Frontal cortex (tissue), 4 donors: ENCODE data around the gene FADS3. TPM values are rescaled to one million over a fixed set of nuclear protein-coding genes. Genes with fewer than 3 reads are reported as not detected.

ENCODE experiments used
- DNase-seq, 2 donors: peaks; one replicate each; pipeline ENCODE4 v3.0.0; 2012; ENCODE audit warnings: low spot score in 2 of 2
- FAIRE-seq: peaks from 2 replicates; lab custom pipeline; 2012; peaks lifted over from hg19 to GRCh38; lab: Jason Lieb, UNC
- total RNA-seq: library from RNA; depleted of rRNA; stranded (reverse); fragments of >200 nt; gene quantifications from one replicate; pipeline ENCODE4 v1.2.3, GENCODE V29; 2014
- donor health status: control.
- donor health status: control.
- donor health status: control.

FADS3 gene, protein sequence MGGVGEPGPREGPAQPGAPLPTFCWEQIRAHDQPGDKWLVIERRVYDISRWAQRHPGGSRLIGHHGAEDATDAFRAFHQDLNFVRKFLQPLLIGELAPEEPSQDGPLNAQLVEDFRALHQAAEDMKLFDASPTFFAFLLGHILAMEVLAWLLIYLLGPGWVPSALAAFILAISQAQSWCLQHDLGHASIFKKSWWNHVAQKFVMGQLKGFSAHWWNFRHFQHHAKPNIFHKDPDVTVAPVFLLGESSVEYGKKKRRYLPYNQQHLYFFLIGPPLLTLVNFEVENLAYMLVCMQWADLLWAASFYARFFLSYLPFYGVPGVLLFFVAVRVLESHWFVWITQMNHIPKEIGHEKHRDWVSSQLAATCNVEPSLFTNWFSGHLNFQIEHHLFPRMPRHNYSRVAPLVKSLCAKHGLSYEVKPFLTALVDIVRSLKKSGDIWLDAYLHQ
- total RNA-seq = 35.5 TPM

DNA sequence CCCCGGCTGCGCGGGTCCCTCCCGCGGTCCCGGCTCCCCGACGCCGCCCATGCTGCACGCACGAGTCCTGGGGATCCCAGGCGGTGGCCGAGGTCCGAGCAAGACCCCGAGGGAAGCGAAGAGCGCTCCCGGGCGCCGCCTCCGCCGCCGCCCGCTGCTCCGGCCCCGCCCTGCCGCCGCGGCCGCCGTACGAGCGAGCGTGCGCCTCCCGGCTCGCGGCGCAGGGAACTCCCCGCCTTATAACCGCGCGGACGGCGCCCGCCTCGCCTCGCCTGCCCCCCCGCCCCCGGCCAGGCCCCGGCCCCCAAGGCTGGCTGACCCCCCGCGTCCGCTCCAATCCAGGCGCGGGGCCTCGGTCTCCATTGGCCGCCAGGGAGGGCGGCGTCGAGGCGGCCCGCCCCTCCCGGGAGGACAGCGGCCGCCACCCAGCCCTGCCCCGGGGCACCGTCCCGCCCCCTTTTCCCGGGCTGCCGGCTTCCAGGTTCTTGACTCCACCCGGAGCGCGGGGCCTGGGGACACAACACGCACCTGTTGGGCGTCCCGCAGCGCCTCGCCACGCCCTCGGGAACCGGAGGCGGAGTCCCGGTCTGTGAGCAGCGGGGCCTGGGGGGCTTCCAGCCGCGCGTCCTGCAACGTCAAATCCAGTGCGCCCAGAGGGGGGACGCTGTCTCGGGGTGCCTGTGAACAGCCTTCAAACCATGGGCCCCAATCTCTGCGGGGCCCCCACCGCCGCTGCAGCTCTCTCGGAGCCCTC, at the start of gene FADS3:
Gene FADS3, minus strand, starts transcription at position 215 of the 754 bp plus-strand sequence. Its CDS starts 164 bp downstream, at position 51.
- DNase-seq = peak; percentile 96
- FAIRE-seq = no peak

DNA sequence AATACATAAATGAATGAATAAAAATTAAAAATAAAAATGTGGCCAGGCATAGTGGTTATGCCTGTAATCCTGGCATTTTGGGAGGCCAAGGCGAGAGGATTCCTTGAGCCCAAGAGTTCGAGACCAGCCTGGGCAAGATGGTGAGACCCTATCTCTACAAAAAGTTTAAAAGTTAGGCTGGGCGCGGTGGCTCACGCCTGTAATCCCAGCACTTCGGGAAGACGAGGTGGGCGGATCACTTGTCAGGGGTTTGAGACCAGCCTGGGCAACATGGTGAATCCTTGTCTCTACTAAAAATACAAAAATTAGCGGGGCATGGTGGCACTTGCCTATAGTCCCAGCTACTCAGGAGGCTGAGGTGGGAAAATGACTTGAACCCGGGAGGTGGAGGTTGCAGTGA, 49.1 kb upstream of the FADS3 start:
- no peak for DNase-seq
- FAIRE-seq = no peak

DNA sequence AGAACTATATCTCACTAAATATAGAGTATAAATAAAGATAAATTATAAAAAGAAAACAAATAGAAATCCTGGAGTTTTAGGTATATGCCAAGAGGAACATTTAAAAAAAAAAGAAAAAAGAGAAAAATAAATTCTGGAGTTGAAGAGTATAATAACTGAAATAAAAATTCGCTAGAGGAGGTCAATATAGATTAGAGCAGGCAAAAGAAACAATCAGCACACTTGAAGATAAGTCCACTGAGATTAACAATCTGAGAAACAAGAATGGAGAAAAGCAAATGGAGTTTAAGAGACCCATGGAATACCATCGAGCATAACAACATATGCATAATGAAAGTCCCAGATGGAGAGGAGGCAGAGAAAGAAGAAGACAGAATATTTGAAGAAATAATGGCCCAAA, 44.5 kb upstream of the FADS3 start:
- DNase-seq (no peak), FAIRE-seq (peak; percentile 42)

DNA sequence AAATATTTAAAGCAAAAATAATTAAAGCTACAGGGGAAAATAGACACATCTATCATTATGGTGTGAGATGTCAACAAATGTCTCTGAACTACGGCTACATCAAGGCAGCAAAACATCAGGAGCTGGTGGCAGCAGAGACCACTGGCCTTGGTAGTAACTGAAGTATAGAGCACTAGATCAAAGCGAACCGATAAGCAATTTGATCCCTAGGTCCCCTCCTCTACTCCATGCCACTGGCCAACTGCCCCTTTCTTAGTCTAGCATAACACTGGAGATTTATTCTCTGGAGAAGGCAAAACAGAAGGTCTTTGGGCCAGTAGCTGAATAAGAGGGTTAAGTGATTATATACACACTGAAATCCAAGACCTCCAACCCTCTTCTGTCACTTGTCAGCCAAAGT, 39.6 kb upstream of the FADS3 start:
- no peak for DNase-seq
- FAIRE-seq = no peak

DNA sequence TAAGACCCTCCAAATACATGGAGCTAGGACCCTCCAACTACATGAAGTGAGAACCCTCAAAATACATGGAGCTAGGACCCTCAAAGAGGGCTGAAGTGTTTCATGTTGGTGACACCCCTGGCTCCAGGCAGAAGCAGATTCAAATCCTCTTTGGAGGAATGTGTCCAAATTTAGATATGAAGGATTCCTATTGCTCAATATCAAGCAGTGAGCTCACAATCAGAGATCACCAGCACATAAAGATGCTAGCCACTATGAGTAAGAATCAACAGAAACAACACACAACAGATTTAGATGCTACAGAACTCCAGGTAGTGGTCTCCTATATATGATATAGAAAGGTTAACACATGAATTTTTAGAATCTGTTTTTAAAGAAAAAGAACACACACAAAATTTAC, 37.3 kb upstream of the FADS3 start:
- FAIRE-seq (no peak), DNase-seq (no peak)

DNA sequence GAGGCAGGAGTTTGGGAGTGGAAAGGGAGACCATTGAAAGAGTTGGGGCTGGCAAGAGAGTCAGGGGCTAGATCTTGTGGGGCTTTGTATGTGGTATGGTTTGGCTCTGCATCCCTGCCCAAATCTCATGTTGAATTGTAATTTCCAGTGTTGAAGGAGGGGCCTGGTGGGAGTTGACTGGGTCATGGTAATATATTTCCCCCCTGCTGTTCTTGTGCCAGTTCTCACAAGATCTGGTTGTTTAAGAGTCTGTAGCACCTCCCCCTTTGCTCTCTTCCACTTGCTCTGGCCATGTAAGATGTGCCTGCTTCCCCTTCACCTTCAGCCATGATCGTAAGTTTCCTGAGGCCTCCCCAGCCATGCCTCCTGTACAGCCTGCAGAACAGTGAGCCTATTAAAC, 36.2 kb upstream of the FADS3 start:
- no peak for FAIRE-seq
- no peak for DNase-seq

DNA sequence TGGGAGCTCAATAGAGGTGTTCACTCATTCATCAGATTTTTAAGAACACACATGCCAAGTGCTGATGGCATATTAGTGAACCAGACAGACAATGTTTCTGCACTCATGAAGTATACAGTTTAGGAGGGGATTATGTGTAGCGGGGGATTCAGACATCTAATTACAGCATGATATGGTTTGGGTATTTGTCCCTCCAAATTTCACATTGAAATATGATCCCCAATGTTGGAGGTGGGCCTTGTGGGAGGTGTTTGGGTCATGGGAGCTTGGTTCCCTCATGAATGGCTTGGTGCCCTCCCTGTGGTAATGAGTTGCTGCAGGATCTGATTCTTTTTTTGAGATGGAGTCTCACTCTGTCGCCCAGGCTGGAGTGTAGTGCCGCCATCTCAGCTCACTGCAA, 34.9 kb upstream of the FADS3 start:
- DNase-seq = no peak
- no peak for FAIRE-seq

DNA sequence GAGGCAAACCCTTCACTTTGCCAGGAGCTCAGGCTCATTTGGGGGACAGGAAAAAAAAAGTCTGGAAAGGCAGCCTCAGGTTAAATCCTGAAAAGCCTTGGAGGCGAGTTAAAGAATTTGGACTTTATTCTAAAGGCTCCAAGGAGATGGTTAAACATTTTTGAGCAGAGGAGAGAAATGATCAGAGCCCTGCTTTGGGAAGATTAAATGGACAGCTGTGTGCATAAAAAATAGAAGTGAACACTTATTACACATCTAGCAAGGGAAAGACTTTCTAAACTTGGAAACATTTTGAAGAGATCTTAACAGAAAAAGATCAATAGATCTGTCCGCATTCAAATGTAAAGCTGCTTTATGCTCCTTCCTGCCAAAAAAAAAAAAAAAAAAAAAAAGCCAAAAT, 34.4 kb upstream of the FADS3 start:
- FAIRE-seq = no peak
- DNase-seq = no peak

DNA sequence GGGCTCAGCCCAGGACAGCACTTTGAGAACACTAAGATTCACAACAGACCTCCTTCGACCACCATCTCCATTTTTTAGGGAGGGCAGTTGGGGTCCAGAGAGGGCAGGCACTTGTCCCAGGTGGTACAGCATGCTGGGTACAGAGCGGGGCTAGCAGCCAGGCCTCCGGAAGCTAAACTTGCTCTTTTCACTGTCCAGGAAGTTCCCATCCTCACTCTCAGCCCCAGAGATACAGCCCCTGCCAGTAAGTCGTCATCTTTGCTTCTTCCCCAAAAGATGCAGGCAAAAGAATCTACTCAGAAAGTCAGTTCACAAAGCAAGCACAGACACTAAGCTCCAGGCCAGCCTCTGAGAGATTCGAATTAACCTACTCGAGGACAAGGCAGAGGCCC, 32.7 kb upstream of the FADS3 start:
- no peak for DNase-seq

DNA sequence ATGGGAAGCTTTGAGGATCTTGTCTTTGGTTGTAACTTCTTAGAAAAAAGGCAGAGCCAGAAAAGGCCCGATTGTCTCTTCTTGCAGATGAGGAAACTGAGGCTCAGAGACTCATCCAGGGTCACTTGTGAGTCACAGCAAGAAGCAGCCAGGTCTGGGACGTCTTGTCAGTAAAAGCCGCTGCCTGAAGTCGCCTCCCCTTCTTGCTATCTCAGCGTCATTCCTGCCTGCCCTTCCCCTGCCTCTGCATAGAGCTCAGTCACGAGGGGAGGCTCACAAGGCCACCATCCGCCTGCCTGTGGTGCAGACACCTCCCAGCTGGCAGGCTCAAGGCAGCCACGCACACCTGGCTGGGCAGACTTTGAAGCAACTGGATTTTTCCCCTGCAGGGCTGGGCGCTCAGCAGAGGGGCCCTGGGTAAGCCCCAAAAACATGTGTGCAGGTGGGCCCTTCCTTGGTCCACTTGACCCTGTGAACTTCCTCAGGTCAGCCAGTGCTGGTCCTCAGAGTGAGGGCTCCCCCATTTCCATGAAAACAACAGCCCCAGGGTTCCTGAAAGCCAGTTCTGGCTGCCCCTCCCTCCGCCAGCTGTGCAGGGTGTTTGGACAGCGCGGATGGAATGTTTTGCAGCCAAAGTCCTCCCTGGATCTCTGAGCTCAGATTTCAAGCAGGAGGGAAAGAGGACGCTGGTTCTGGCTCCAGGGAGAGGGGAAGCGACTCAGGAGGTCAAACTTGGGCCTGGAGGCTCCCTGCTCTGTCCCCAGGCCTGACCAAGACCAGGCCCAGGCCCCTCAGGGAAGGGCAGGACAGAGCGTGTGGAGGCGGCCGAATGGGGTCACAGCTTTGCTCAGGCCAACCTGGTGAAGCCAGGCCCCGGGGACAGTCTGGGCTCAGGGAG, 32.1 kb upstream of the FADS3 start:
- no peak for DNase-seq
- FAIRE-seq = no peak

More for the DNA sequence above, 32.7 kb upstream of the FADS3 start:
- no peak for FAIRE-seq

DNA sequence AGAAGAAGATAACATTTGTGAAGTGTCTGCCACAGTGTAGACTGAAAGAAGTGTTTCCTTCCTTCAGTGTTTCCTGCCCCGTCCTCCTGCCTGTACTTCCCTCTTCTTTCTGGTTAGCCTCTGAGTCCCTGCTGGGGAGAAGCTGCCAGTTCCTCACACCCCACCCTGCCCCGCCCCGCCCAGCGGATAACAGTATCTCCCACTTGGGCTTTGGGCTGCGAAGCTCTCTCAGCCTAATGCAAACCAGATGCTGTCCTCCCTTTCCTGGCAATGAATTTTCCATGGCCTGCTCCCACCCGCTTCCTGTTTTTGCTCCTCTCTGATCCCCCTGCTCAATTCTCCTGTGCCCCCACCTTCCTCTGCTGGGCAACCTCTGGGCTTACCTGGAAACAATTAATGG, 31.2 kb upstream of the FADS3 start:
- peak in 1 of 2 donors; percentile 21 for DNase-seq
- FAIRE-seq = no peak

DNA sequence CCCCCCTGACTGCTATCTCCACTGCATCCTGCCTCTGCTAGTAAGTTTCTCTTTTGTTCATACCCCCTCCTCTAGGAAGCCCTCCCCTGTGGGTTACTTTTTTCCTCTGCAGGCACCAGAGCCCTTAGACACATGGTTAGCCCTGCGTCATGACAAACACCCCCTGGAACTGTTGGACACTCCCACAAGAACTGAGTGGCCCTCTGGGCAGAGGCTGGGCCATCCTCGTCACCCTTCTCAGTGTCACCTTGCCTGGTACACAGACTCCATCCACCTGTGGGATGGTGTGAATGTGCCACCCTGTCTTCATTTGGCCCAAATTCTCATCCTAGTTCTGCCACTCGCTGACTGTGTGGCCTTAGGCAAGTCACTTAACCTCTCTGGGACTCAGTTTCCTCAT, 30.1 kb upstream of the FADS3 start:
- FAIRE-seq = no peak

DNA sequence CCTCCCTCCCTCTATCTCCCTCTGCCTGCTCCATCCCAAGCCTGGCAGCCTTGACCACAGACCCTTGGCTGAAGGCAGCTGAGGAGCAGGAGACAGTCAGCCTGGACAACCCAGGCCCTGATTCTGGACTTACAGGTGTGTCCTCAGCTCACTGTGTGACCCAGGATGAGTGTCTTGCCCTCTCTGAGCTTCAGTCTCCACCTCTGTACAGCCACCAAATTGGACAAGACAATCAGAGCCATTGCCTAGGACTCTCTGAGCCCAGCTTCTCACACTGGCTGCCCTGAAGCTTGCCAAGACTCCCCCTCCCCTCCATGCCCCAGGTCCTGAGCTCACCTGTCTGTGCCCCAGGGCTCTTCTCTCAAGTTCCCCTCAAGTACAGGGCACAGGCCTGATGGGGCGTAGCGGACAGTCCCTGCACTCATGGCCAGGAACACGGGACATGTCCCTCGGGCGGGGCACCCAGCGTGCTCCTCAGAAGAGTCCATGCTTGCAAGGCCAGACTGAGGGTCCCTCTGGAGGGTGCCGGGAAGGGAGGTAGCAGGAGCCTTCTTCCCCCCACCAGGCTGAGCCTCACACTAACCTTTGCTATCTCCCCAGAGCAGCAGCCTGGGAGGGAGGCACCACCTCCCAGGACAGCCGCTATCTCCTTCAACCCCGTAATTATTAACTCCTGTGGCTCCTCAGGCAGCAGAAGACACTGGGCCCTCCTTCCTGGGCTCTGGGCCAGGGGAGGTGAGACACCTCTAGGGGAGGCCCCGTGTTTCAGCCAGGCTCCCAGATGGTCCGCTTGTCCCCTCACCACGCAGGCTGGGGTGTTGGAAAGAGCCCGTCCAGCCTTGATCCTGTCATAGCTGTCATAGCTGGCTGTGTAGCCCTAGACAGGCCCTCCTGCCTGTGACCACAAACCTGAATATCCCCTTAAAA, 28.6 kb upstream of the FADS3 start:
- DNase-seq (no peak), FAIRE-seq (no peak)

More for the DNA sequence above, 30.1 kb upstream of the FADS3 start:
- no peak for DNase-seq

DNA sequence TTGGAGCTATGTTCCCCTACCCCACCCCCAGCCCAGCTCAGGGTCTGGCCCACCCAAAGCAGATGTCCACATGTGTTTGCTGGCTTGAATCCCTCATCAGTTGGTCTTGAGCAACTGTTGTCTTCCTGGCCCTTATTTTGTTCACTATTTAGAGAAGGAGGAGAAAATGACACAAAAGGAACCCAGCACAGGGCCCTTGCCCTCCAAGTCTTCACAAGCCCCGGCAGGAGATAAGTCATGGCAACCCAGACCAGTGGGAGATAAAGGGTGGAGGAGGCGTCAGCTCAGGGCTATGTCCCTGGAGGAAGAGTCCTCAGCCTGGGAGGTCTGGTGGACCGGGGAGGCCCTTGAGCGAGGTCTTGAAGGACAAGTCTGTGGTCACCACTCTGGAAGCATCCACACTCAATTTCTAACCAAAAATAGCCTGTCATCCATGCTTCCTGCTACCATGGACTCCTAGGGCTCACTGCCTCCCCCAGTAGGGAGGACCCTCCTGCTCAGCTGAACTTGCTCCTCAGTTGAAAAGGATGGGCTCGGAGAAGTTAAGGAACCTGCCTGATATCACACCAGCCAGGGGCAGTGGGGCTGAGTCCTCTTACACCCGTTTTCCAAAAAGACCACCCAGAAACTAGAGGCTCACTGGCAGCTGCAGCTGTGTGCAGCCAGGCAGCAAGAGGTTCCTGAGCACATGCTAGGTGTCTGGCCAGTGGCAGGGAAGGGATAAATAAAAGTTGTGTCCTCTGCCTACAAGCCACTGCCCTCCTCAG, 27.8 kb upstream of the FADS3 start:
- peak; percentile 6 to 17 for DNase-seq
- no peak for FAIRE-seq

DNA sequence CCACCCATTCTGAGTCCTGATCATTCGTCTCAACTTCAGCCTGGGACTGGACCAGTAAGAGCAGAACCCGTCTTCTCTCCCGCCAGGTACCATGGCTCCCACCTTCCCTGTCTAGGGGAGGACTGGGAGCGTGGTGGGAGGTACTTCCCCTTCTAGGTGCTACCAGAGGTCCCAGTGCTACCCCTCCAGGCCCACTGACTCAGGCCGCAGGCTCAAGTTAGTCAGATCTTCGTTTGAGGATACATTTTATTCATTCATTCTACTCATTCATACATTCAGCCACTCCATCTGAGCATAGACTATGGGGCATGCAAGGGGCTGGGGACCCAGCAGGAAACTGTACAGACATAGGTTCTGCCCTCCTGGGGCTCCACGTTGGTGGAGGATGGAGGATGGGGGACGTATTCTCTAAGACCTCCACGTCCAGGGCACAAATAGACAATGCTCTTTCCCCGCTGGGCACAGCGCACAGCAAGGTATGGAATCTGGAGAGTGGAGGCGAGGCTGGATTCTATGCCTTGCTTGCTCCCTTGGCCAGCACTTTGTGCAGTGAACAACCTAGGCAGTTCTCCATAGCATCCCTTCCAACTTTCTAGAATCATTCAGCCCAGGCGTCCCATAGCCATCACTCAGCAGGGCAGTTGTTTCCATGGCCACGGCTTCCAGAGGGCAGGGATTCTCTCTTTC, 27.0 kb upstream of the FADS3 start:
- FAIRE-seq (no peak), DNase-seq (peak in 1 of 2 donors; percentile 28)

DNA sequence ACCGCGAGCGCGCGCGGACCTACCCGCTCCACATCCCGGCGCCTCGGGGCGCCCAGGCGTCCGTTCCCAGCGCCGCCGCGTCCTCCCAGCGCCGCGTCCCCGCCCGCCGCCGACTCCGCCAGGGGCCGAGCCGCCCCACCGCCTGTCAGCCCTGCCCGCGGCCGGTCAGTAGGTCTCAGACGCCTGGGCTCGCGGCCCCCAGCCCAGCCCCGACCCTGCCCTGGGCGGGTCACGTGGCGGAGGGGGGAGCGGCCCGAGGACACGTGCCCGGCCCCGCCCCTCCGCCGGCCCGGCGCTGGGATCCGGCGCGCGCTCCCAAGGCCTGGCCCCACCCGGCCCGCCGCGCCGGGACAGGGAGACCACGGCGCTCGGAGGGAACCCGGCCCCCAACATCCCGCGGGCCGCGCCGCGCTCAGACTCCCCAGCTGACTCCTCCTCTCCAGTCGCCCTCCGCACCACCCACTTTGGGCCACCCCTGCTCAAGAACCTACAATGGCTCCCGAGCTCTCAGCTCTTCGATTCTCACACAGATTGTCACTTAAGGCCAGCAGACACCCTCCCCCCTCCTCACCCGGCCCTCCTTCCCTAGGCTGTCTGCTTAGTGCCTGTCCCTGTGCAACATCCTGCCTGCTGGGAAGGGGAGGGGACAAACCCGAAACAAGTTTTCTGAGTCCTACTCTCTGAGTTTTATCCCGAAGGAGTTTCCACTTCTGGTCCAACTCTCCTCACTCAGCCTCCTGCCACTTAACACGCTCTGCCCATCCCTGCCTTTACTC, 26.2 kb upstream of the FADS3 start, which contains the start of gene RAB3IL1:
Gene RAB3IL1, minus strand, starts transcription at position 233 of the 776 bp plus-strand sequence. Its CDS starts 199 bp downstream, at position 34.
- DNase-seq = peak; percentile 96
- FAIRE-seq = no peak
